RCC 7860 (cell line): ENCODE data around the gene PRMT3.
"Not testable (repeated sequence)": the region's sequence is repeated elsewhere in the genome, so short reads cannot be mapped to it uniquely, and the experiment has no call there.

Experiments
- DNase-seq: peaks from one replicate; pipeline ENCODE4 v3.0.0-alpha.2; 2015; ENCODE audit warnings: low spot score
- FAIRE-seq: peaks from 2 replicates; lab custom pipeline; 2012; peaks lifted over from hg19 to GRCh38; lab: Jason Lieb, UNC

PRMT3 gene

GRCh38 chr11:20497124-20497792 is 109.7 kb downstream of the PRMT3 start:
- FAIRE-seq (no peak), DNase-seq (no peak)

GRCh38 chr11:20501252-20501651 is 113.7 kb downstream of the PRMT3 start:
- DNase-seq (no peak), FAIRE-seq (no peak)

GRCh38 chr11:20501971-20502370 is 114.5 kb downstream of the PRMT3 start:
- FAIRE-seq = no peak
- DNase-seq = no peak

- FAIRE-seq = no peak
- DNase-seq = no peak
These were observed 124.5 kb downstream of the PRMT3 start for GRCh38 chr11:20511982-20512381.

GRCh38 chr11:20512869-20513268 is 125.4 kb downstream of the PRMT3 start:
- no peak for DNase-seq
- no peak for FAIRE-seq

- FAIRE-seq (no peak), DNase-seq (no peak)
These were observed 130.9 kb downstream of the PRMT3 start for GRCh38 chr11:20518323-20518834.

- FAIRE-seq (no peak), DNase-seq (no peak)
These were observed 135.0 kb downstream of the PRMT3 start for GRCh38 chr11:20522536-20522935.

- FAIRE-seq (no peak), DNase-seq (no peak)
These were observed 142.2 kb downstream of the PRMT3 start for GRCh38 chr11:20529757-20530156.

GRCh38 chr11:20530942-20531703 is 143.6 kb downstream of the PRMT3 start:
- FAIRE-seq = no peak
- no peak for DNase-seq

- DNase-seq (no peak), FAIRE-seq (no peak)
These were observed 147.9 kb downstream of the PRMT3 start for GRCh38 chr11:20535271-20535881.

- FAIRE-seq = no peak
- DNase-seq = no peak
These were observed 148.8 kb downstream of the PRMT3 start for GRCh38 chr11:20536365-20536764.

GRCh38 chr11:20536784-20537183 is 149.3 kb downstream of the PRMT3 start:
- no peak for FAIRE-seq
- no peak for DNase-seq

GRCh38 chr11:20541503-20541902 is 154.0 kb downstream of the PRMT3 start:
- FAIRE-seq (no peak), DNase-seq (no peak)

GRCh38 chr11:20544603-20545237 is 157.2 kb downstream of the PRMT3 start:
- DNase-seq = no peak
- FAIRE-seq = no peak

- no peak for DNase-seq
These were observed 159.9 kb downstream of the PRMT3 start for GRCh38 chr11:20547411-20547810.

GRCh38 chr11:20551096-20551495 is 163.6 kb downstream of the PRMT3 start:
- DNase-seq (no peak), FAIRE-seq (no peak)

More at GRCh38 chr11:20547411-20547810, 159.9 kb downstream of the PRMT3 start:
- FAIRE-seq = no peak

GRCh38 chr11:20555783-20556182 is 168.3 kb downstream of the PRMT3 start:
- FAIRE-seq = no peak

GRCh38 chr11:20556396-20556795 is 168.9 kb downstream of the PRMT3 start:
- FAIRE-seq, DNase-seq: not testable (repeated sequence)

More at GRCh38 chr11:20555783-20556182, 168.3 kb downstream of the PRMT3 start:
- DNase-seq = no peak

- no peak for DNase-seq
- FAIRE-seq = no peak
These were observed 171.2 kb downstream of the PRMT3 start for GRCh38 chr11:20558741-20559140.
